ENCODE results near the gene AZU1.
"Not testable (repeated sequence)": the region's sequence is repeated elsewhere in the genome, so short reads cannot be mapped to it uniquely, and the experiment has no call there.

Gene AZU1

GRCh38 chr19:810883-811489 is 16.7 kb upstream of the AZU1 start:
- no peak for DNase-seq

- DNase-seq, result no peak
These were observed 16.1 kb upstream of the AZU1 start for GRCh38 chr19:811506-812048.

GRCh38 chr19:812049-812746 is 15.4 kb upstream of the AZU1 start:
- no peak for DNase-seq

- DNase-seq, result no peak
These were observed 14.9 kb upstream of the AZU1 start for GRCh38 chr19:812747-813218.

- no peak for DNase-seq
These were observed 14.2 kb upstream of the AZU1 start for GRCh38 chr19:813219-814151.

GRCh38 chr19:814152-815078 is 13.2 kb upstream of the AZU1 start:
- DNase-seq, result no peak

- no peak for DNase-seq
These were observed 12.4 kb upstream of the AZU1 start for GRCh38 chr19:815079-815774.

- no peak for DNase-seq
These were observed 11.7 kb upstream of the AZU1 start for GRCh38 chr19:815775-816499.

GRCh38 chr19:816500-816857 is 11.2 kb upstream of the AZU1 start:
- no peak for DNase-seq

- DNase-seq, result not testable (repeated sequence)
These were observed 7.4 kb upstream of the AZU1 start for GRCh38 chr19:820212-820611.

GRCh38 chr19:821231-821824 is 6.3 kb upstream of the AZU1 start:
- no peak for DNase-seq

GRCh38 chr19:821825-822503 is 5.7 kb upstream of the AZU1 start, which contains the start of gene PLPPR3:
TSS of gene PLPPR3 (minus strand) at chr19:821955. CDS start at chr19:821559, 396 bp downstream.
- DNase-seq, result no peak

GRCh38 chr19:823565-824121 is 4.0 kb upstream of the AZU1 start:
- DNase-seq, result no peak

GRCh38 chr19:824885-825284 is 2.8 kb upstream of the AZU1 start:
- no peak for DNase-seq

- DNase-seq, result no peak
These were observed 1.6 kb upstream of the AZU1 start for GRCh38 chr19:825897-826644.

- no peak for DNase-seq
These were observed 325 bp upstream of the AZU1 start for GRCh38 chr19:827314-827709.

GRCh38 chr19:829129-829758 is 1.6 kb downstream of the AZU1 start:
- no peak for DNase-seq

All from NCI-H2081 (cell line).